GM13977 (cell line): Measurements from ENCODE around the gene CREB3.

Experiments
- DNase-seq: peaks from one replicate; pipeline ENCODE4 v3.0.0; 2012; ENCODE audit warnings: low spot score
- CTCF ChIP-seq: IDR thresholded peaks from 2 replicates; pipeline ENCODE4 v1.5.1; 2012; ENCODE audit warnings: mild to moderate bottlenecking, control low read depth; ENCODE audit not compliant: insufficient read depth; ENCODE audit errors: extremely low read depth, missing control alignments
- in situ Hi-C: fragments of 300-500 bp; cut with MboI; formaldehyde crosslinking; loops from one replicate; pipeline ENCODE4 v1.12.0; 2022; ENCODE audit warnings: low sequenced_read_pairs, low pct_unique_long_range_greater_than_20kb, mixed read lengths, inconsistent platforms; ENCODE audit not compliant: unreplicated experiment

Gene CREB3

DNA sequence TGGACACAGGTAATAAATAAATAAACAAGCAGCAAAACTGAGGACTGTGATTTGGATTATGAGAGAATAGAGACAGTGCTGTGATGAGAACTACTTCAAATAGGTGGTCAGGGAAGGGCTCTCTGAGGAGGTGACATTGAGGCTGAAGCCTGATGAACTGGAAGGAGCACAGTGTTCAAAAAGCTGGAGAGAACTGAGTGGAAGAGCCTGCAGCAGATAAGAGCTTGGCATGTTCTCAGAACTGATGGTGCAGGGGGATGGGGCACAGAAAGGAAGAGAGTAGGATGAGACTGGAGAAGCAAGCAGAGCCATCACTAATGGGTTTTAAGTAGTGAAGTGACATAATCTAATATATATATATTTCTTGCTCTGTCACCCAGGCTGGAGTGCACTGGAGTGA lies 31.5 kb upstream of the CREB3 start:
- DNase-seq, result no peak
- in situ Hi-C loops, result no loop called here
- no peak for TF ChIP-seq CTCF

GRCh38 chr9:35702696-35703095 lies 29.8 kb upstream of the CREB3 start:
- TF ChIP-seq CTCF, result no peak
- in situ Hi-C loops, result no loop called here
- no peak for DNase-seq

DNA sequence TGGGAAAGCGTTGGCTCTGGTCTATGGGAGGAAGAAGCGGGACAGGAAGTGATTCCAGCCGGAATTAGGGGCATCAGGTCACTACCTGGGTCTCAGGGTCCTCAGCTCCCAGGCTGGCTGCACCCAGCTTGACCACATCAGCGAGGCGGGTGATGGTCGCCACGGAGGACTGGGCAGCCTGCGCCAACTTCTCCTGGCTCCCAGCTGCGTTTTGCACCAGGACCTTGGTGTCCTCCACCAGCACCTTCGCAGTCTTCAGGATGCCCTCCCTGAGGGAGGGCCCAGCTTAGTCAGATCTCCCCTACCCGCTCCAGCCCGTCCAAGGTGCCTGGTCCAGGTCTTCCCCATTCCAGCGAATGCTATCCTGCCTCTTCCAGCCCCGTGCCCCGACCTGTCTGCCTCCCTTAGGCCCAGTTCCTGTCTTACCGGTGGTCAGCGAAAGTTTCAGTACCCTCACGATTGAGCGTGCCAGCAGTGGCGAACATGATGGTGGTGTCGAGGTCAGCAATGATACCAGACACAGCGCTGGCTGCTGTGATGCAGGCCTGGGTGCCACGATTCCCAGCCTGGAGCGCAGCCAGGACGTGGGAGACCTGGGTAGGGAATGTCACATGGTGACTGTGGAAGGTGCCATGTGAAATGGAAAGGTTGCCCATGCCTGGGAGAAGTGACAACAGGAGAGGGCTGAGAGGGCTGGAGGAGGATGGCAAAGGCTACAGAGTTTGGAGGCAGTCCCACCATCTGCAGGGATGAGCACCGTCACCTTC lies 28.4 kb upstream of the CREB3 start:
- in situ Hi-C loops, result no loop called here
- DNase-seq, result no peak
- no peak for TF ChIP-seq CTCF

- in situ Hi-C loops, result no loop called here
These were observed 27.1 kb upstream of the CREB3 start for GRCh38 chr9:35705372-35705771.

DNA sequence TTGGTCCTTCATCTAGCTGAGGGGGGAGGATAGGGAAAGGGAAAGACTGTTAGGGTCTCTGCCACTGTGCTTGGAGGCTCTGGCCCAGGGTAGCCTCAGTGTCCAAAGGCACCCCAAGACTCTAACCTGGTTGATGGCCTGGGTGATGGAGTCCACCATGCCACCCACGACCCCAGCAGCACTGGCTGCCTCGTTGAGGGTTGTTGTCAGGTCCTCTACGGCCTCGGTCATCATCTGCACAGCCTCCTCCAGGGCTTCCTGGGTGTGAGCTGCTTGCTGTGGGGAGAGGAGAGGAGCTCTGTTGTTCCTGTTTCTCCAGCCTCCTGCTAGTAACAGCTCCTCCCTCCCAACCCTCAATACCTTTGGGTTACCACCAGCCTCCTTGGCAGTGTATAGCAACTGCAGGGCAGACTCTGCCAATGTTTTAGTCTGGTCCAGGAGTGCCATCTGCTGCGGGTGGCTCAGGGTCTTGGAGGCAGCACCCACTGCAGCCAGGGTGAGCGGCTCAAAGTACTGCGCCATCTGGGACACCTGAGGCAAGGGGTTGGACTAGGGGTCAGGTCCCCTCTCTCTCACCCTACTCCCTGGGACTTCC lies 26.5 kb upstream of the CREB3 start:
- TF ChIP-seq CTCF, result no peak
- DNase-seq, result no peak
- in situ Hi-C loops, result no loop called here

More at GRCh38 chr9:35705372-35705771, 27.1 kb upstream of the CREB3 start:
- TF ChIP-seq CTCF, result no peak
- no peak for DNase-seq

- TF ChIP-seq CTCF, result no peak
- DNase-seq, result no peak
- in situ Hi-C loops, result no loop called here
These were observed 25.5 kb upstream of the CREB3 start for GRCh38 chr9:35706951-35707350.

DNA sequence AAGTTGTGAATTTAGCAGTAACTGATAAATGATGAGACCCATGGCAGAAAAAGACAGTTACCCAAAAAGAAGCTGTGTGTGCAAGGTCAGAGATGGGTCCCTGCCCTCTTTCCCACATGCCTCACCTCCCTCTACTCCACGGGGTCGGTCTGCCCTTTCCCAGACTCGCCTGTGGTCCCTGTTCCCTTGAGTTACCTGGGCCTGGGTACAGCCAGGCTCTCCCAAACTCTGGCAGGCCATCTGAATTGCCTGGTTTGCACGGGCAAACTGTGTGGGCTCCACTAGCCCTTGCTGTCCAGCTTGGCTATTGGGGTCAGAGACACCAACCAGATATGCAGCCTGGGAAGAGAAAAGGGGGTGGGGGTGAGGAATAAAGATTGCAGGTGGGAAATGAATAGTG lies 24.3 kb upstream of the CREB3 start:
- DNase-seq, result no peak
- TF ChIP-seq CTCF, result no peak
- in situ Hi-C loops, result no loop called here
